IPS-18c (cell line): ENCODE measurements around the gene NANOS3.
"Not testable (repeated sequence)": the region's sequence is repeated elsewhere in the genome, so short reads cannot be mapped to it uniquely, and the experiment has no call there.

Experiments used
- H3K4me3 ChIP-seq: 2 replicates; pipeline ENCODE4 v1.7.0; 2013; ENCODE audit warnings: low read depth, mild to moderate bottlenecking, low read length, moderate library complexity; ENCODE audit not compliant: insufficient read depth
- H3K9me3 ChIP-seq: one replicate; pipeline ENCODE4 v1.6.1; 2013; ENCODE audit warnings: mild to moderate bottlenecking, low read length, moderate library complexity; ENCODE audit not compliant: control insufficient read depth, insufficient read depth

NANOS3 gene

GRCh38 chr19:13896227-13896626 is 19.3 kb downstream of the NANOS3 start:
- H3K9me3 ChIP-seq: no peaks in the 10 kb centered on the region
- no peak overlapping the region for H3K4me3 ChIP-seq

- H3K4me3 ChIP-seq: no peak overlapping the region
These were observed 22.5 kb downstream of the NANOS3 start for GRCh38 chr19:13899393-13899792.

GRCh38 chr19:13899912-13900584 is 23.1 kb downstream of the NANOS3 start:
- Histone ChIP-seq H3K9me3 (no peaks in the 10 kb centered on the region), H3K4me3 (no peak overlapping the region)

More at GRCh38 chr19:13899393-13899792, 22.5 kb downstream of the NANOS3 start:
- no peaks in the 10 kb centered on the region for H3K9me3 ChIP-seq

GRCh38 chr19:13902993-13903555 is 26.1 kb downstream of the NANOS3 start:
- H3K9me3 ChIP-seq: no peaks in the 10 kb centered on the region

GRCh38 chr19:13905634-13906520 is 28.9 kb downstream of the NANOS3 start, which contains the start of the genes BRME1 and CC2D1A:
Gene BRME1, minus strand, starts transcription at chr19:13906117. Its CDS starts 1,225 bp downstream, at chr19:13904892.
Gene CC2D1A, plus strand, starts transcription at chr19:13906201. Its CDS starts 241 bp downstream, at chr19:13906442.
- peak within 1 kb of the TSS; percentile 82 for H3K4me3 ChIP-seq

More at GRCh38 chr19:13902993-13903555, 26.1 kb downstream of the NANOS3 start:
- no peak overlapping the region for H3K4me3 ChIP-seq

GRCh38 chr19:13906521-13906904 is 29.6 kb downstream of the NANOS3 start:
- no peaks in the 10 kb centered on the region for H3K9me3 ChIP-seq
- peak overlapping the region; percentile 82 for H3K4me3 ChIP-seq

More at GRCh38 chr19:13905634-13906520, 28.9 kb downstream of the NANOS3 start, which contains the start of the genes BRME1 and CC2D1A:
- no peaks in the 10 kb centered on the region for H3K9me3 ChIP-seq

- H3K4me3 ChIP-seq: peak overlapping the region; percentile 82
- H3K9me3 ChIP-seq: no peaks in the 10 kb centered on the region
These were observed 30.0 kb downstream of the NANOS3 start for GRCh38 chr19:13906910-13907309.

- H3K9me3 ChIP-seq: no peaks in the 10 kb centered on the region
These were observed 31.7 kb downstream of the NANOS3 start for GRCh38 chr19:13908674-13909073.

GRCh38 chr19:13909430-13909829 is 32.5 kb downstream of the NANOS3 start:
- Histone ChIP-seq H3K4me3 (no peak overlapping the region), H3K9me3 (no peaks in the 10 kb centered on the region)

More at GRCh38 chr19:13908674-13909073, 31.7 kb downstream of the NANOS3 start:
- H3K4me3 ChIP-seq: no peak overlapping the region

- no peaks in the 10 kb centered on the region for H3K9me3 ChIP-seq
- H3K4me3 ChIP-seq: no peak overlapping the region
These were observed 36.4 kb downstream of the NANOS3 start for GRCh38 chr19:13913352-13913751.

- Histone ChIP-seq H3K9me3 (no peaks in the 10 kb centered on the region), H3K4me3 (no peak overlapping the region)
These were observed 37.8 kb downstream of the NANOS3 start for GRCh38 chr19:13914777-13915176.

- Histone ChIP-seq H3K9me3 (peaks cover 7% of the 10 kb centered on the region), H3K4me3 (no peak overlapping the region)
These were observed 41.0 kb downstream of the NANOS3 start for GRCh38 chr19:13917888-13918406.

- H3K9me3 ChIP-seq: peaks cover 7% of the 10 kb centered on the region
- H3K4me3 ChIP-seq: no peak overlapping the region
These were observed 41.9 kb downstream of the NANOS3 start for GRCh38 chr19:13918726-13919411.

- H3K9me3 ChIP-seq: peaks cover 7% of the 10 kb centered on the region
- no peak overlapping the region for H3K4me3 ChIP-seq
These were observed 43.6 kb downstream of the NANOS3 start for GRCh38 chr19:13920524-13920923.

GRCh38 chr19:13920940-13921747 is 44.2 kb downstream of the NANOS3 start:
- Histone ChIP-seq H3K4me3 (no peak overlapping the region), H3K9me3 (peaks cover 7% of the 10 kb centered on the region)

- H3K4me3 ChIP-seq, H3K9me3 ChIP-seq: not testable (repeated sequence)
These were observed 45.2 kb downstream of the NANOS3 start for GRCh38 chr19:13922118-13922517.
